GM20000 (cell line): ENCODE results near the gene PVR.
"Not testable (repeated sequence)": the region's sequence is repeated elsewhere in the genome, so short reads cannot be mapped to it uniquely, and the experiment has no call there.

ENCODE experiments used
- DNase-seq: peaks from one replicate; pipeline ENCODE4 v3.0.0; 2012; ENCODE audit warnings: low spot score
- CTCF ChIP-seq: IDR thresholded peaks from 2 replicates; pipeline ENCODE4 v1.5.1; 2012; ENCODE audit warnings: mild to moderate bottlenecking, control low read depth; ENCODE audit errors: extremely low read depth, missing control alignments

PVR gene

GRCh38 chr19:44620667-44621066, 23.0 kb upstream of the PVR start:
- no peak for DNase-seq
- TF ChIP-seq CTCF, result no peak

- DNase-seq, result no peak
- no peak for TF ChIP-seq CTCF
Observed at GRCh38 chr19:44621367-44621766, 22.3 kb upstream of the PVR start.

- DNase-seq, result no peak
- TF ChIP-seq CTCF, result no peak
Observed at GRCh38 chr19:44623080-44623479, 20.6 kb upstream of the PVR start.

- TF ChIP-seq CTCF, result no peak
- DNase-seq, result no peak
Observed at GRCh38 chr19:44623626-44624025, 20.1 kb upstream of the PVR start.

- TF ChIP-seq CTCF, result no peak
- DNase-seq, result no peak
Observed at GRCh38 chr19:44624840-44625354, 18.8 kb upstream of the PVR start.

- not testable (repeated sequence) for DNase-seq
Observed at GRCh38 chr19:44625637-44626036, 18.1 kb upstream of the PVR start.

- DNase-seq, result no peak
- TF ChIP-seq CTCF, result no peak
Observed at GRCh38 chr19:44626048-44626624, 17.6 kb upstream of the PVR start.

- no peak for TF ChIP-seq CTCF
- DNase-seq, result no peak
Observed at GRCh38 chr19:44627631-44628030, 16.1 kb upstream of the PVR start.
